GM19438 (cell line): ENCODE results near the gene ERFL.
"Not testable (repeated sequence)": the region's sequence is repeated elsewhere in the genome, so short reads cannot be mapped to it uniquely, and the experiment has no call there.

Experiments
- ATAC-seq: cut with Tn5 transposase; IDR thresholded peaks from one replicate; pipeline ENCODE4 v1.9.1; 2021; ENCODE audit warnings: low read depth; ENCODE audit not compliant: unreplicated experiment

The ERFL gene

GRCh38 chr19:41944336-41944735 is 16.1 kb upstream of the ERFL start:
- no peak for ATAC-seq

- ATAC-seq: no peak
Observed at GRCh38 chr19:41941410-41942202, 13.4 kb upstream of the ERFL start.

- no peak for ATAC-seq
Observed at GRCh38 chr19:41940731-41941409, 12.6 kb upstream of the ERFL start.

DNA sequence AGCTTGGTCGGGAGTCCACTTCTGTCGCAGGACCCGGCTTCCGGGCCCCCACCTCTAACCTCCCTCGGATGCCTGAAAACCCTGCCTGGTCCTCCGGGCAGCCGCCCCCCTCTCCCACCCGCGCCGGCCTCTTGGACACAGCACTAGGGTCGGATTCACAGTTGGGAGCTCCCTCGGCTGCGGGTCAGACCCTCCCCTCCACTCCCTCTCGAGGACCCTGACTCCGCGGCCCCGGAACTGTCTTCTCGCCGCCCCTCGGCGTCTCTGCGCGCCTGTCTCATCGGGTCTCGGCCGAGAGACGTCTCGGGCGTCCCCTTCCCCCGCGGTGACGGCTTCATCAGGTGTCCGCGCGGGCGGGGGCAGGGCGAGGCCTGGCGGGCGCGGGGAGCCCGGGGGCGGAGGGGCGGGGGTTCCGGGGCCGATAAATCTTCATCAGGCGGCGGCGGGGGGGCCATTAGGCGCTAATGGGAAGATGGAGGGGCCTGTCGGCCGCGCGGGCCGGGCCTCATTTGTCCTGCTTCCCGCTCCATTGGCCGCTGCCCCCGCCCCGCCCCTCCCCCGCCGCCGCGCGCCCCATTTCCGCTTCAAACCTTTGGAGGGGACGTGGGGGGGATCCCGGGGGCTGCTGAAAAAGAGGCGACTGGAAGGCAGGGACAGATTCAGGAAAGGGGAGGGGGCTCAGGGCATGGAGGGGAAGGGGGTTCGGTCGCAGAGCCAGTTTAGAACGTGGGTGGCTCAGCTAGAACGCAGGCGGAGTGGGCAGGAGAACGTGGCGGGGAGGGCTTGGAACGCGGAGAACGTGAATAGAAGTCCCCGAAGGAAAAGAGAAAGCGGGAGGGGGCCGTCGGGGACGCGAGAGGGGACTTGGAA is 11.8 kb upstream of the ERFL start:
- no peak for ATAC-seq

GRCh38 chr19:41939209-41939608 is 11.0 kb upstream of the ERFL start:
- not testable (repeated sequence) for ATAC-seq

DNA sequence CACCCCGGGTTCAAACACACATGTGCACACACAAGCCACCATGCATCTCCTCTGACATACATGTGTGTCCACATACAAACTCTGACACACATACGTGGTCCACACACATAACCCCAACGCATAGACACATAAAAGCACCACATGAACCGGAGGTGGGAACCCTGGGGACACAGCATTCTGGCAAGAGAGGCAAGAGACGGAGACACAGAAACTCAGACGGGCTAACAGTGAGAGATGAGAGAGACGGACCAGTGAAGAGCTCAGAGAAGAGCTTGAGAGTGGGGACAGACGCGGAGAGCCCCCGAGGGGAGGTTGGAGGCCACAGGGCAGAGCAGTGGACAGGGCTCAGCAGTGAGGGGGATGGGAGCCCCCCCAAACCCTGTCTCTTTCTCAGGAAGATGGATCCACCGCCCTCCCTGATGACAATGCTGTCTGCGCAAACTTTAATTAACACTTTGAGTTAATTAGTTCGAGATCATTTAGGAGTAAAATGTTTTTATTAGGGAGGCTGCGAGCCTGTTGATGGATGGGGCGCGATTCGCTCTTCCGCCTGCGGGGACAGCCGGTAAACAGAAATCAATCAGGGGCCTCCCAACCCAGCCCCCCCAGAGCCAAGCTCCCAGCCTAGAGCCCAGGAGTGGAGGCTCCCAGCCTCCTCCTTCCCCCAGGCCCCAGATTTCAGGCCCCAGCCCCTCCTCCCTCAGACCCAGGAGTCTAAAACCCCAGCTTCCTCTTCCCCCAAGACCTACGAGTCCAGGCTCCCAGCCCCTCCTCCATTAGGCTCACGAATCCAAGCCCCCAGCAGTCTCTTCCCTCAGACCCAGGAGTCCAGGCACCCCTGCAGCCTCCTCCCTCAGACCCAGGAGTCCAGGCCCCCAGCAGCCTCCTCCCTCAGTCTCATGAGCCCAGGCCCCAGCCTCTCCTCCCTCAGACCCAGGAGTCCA is 9.5 kb upstream of the ERFL start:
- ATAC-seq: no peak

DNA sequence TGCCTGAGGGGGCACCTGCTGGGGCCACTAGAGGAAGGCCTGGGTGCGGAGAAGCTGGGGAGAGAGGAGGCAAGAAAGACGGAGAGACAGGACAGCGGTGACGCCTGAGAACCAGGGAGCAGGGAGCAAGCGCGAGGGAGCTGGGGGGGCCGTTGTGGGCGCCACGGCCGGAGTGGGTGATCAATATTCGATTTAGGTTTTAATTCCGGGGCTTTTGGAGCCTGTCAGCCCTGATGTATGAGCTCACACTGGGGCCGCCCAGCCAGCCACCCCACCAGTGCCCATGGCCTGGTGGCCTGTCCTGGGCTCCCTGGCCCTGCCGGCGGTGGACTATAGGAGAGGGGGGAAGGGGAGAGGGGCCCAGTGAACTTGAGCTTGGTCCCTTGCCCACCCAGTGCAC is 8.7 kb upstream of the ERFL start:
- no peak for ATAC-seq

DNA sequence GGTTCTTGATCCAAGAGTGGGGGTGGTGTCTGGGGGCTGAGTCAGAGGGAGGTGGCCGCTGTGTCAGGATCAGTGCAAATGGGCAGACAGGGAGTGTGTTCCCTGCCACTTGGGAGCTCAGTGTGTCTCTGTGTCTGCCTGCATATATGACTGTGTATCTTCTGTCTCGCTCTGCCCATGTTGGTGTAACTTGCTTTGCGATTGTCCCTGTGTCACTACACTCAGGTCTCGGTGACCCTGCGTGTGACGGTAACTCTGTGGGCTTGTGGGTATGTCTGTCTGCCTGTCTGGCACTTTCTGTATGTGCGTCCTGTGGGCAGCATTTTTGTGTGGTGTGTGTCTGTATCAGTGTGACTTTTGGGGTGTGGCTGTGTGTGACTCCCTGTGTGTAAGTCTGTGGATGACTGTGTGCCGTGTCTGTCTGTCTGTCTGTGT is 8.2 kb upstream of the ERFL start:
- no peak for ATAC-seq

GRCh38 chr19:41935760-41936415 is 7.6 kb upstream of the ERFL start:
- no peak for ATAC-seq

DNA sequence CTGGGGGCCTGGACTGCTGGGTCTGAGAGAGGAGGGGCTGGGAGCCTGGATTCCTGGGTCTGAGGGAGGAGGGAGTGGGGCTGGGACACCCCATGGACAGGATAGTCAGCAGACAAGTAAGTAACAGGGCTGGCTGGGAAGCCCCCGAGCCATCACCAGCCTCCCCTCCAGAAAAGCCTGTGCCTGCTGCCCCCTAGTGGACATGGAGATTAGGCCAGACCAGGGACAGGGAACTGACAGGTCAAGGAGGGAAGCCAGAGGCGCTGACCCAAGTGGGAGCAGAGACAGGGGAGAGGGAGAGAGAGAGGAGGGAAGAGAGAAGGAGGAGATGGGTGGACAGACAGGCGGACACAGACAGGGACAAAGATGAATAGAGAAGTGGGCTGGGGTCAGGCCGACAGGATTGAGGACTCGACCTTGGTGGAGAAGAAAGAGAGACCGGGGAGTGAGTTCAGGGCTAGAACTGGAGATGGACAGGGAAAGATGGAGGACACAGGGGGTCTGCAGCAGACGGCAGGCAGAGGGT is 6.7 kb upstream of the ERFL start:
- no peak for ATAC-seq

DNA sequence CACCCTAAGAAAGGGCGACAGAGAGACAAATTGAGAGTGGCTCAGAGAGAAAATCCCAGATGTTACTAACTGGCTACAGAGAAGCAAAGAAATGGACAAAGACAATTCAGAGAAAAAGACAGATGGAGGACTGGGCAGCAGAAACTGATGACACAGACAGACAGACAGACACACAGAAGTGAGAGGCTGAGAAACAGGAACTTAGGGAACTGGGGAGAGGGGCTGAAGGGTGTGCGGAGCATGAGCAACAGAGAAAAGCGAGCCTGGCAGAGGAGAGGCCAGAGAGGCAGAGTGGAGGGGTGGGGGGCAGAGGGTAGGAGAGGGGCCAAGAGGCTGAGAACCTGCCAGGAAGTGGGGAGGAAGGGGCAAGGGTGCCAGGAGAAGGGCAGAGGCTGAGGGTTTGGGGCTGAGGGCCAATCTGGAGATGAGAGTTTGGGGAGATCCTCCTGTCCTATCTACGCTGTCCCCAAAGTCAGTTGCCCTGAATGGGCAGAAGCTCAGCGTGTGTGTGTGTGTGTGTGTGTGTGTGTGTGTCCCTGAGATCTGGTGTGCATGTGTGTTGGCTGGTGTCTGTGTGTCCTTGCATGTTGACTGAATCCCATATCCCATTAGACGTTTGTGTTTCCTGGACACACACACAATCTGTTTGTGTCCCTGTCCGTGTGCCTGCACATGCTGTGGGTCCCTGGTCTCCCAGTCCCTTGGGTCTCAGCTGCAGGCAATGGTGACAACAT is 5.6 kb upstream of the ERFL start:
- ATAC-seq: no peak

DNA sequence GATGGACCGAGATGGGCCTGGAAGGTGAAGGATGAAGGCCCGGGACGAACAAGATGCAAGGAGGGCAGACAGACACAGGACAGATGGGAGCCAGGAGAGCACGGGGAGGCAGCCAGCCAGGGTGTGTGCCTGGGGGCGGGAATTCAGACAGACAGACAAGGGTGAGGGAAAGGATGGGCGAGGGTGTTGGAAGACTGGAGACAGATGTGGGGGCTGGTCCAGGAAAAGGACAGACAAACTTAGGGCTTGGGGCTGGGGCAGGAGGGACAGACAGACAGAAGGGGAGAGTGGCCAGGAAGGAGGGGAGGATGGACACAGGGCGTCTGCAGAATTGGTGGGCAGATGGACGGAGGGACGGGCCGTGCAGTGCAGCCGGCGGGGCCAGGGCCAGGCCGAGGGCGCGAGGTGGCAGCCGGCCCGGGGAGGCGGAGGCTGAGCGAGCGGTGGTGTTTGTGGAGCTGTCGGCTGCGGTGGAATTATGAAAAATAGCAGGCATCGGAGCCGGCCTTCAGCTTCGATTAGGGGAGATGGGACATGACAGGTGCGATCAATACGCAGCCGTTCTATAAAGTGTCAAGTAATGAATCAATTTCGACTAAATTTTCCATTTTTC is 4.6 kb upstream of the ERFL start:
- no peak for ATAC-seq

DNA sequence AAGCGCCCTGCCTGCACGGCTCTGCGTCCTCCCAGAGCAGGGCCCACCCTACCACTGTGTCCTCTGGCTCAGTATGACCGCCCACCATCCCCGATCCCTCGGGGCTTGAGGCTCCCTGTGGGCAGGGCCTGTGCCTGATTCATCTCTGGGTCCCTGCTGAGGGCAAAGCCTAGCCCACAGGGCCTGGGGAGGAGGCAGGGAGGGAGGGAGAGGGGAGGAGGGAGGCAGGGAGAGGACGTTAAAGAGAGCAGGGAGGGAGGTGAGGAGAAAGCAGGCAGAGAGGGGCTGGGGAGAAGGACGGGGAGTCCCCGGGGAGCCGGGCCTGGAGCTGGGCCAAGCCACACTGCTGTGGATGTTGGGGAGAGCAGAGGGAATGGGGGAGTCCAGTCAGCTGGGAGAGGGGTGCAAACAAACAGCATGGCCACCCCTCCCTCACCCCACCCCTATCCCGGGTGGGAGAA is 4.0 kb upstream of the ERFL start:
- ATAC-seq: no peak

DNA sequence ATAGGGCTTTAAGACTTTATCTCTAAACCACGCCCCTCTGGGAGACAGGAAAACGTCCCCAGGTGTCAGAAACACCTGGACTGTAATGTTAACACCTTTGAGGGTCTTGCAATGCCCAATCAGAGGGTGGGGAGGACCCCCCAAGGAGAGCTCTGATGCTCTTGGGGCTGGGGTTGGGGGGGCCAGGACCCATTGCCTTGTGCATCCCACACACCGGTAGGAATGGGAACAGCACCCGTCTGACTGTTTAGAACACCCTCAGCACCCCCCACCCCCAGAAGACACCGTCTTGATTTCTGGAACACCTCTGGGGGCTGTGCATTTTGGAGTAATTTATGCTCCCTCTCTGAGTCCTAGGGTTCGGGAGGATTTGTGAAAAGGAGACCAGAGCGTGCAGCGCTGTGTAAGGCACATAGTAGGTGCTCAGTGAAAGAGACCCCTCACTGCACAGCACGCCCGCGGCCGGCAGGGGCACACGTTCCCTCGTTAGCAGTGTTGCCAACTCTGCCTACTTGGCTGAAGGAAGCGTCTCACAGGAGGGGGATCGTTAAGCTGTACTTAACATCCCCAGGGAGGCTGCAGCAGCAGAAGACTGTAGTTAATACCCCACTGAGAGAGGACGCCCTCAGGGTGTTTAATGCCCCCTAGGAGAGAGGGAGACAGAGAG is 2.8 kb upstream of the ERFL start:
- ATAC-seq: no peak

- no peak for ATAC-seq
Observed at GRCh38 chr19:41930322-41930722, 2.1 kb upstream of the ERFL start.

DNA sequence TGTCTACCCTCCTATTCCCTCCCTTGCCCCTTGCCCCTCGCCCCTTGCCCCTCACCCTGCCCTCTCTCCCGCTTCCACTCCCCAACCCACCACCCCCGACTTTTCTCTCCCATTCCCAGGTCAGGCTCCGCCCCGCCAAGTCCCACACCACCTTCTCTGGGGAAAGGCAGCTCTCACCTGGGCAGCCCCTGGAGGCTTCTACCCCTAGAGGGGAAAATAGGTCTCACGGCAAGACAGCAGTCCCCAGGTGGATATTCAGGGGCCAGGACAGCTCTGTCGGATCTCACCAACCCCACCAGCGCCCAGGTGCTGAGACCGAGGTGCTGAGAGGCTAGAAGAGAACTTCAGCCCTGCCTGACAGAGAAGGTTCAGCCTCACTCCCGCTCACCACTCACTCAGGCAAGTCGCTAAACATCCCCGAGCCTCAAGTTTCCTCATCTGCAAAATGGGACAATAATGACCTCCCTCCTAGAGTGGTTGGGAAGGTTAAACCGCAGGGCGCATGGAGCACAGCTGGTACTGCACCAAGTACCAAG is 1.4 kb upstream of the ERFL start:
- ATAC-seq: no peak

GRCh38 chr19:41928754-41929535 is 696 bp upstream of the ERFL start:
- ATAC-seq: no peak
